GM13976 (cell line): ENCODE results near the gene LATS2.

Source experiments
- DNase-seq: peaks from one replicate; pipeline ENCODE4 v3.0.0; 2012; ENCODE audit warnings: low spot score
- in situ Hi-C: fragments of 300-500 bp; cut with MboI; formaldehyde crosslinking; loops from one replicate; pipeline ENCODE4 v1.12.0; 2022; ENCODE audit warnings: low sequenced_read_pairs, mixed read lengths, inconsistent platforms; ENCODE audit not compliant: unreplicated experiment
- TF ChIP-seq, protein P1 (sequence below): IDR thresholded peaks from 2 replicates; pipeline ENCODE4 v1.5.1; 2012; ENCODE audit warnings: borderline replicate concordance, mild to moderate bottlenecking; ENCODE audit not compliant: insufficient read depth; ENCODE audit errors: extremely low read depth, missing control alignments, control extremely low read depth

Gene LATS2

DNA sequence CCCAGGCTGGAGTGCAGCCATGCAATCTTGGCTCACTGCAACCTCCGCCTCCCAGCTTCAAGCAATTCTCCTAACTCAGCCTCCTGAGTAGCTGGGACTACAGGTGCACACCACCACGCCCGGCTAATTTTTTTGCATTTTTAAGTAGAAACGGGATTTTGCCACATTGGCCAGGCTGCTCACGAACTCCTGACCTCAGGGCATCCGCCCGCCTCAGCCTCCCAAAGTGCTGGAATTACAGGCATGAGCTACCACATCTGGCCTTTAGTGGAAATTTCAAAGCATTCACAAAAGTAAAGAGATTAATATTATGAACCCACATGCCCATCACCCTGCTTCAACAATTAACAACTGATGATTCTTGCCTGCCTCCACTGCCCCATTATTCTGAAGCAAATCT, 20.5 kb upstream of the LATS2 start:
- in situ Hi-C loops: no loop called here
- no peak for DNase-seq
- TF ChIP-seq, protein P1, sequence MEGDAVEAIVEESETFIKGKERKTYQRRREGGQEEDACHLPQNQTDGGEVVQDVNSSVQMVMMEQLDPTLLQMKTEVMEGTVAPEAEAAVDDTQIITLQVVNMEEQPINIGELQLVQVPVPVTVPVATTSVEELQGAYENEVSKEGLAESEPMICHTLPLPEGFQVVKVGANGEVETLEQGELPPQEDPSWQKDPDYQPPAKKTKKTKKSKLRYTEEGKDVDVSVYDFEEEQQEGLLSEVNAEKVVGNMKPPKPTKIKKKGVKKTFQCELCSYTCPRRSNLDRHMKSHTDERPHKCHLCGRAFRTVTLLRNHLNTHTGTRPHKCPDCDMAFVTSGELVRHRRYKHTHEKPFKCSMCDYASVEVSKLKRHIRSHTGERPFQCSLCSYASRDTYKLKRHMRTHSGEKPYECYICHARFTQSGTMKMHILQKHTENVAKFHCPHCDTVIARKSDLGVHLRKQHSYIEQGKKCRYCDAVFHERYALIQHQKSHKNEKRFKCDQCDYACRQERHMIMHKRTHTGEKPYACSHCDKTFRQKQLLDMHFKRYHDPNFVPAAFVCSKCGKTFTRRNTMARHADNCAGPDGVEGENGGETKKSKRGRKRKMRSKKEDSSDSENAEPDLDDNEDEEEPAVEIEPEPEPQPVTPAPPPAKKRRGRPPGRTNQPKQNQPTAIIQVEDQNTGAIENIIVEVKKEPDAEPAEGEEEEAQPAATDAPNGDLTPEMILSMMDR: no peak

DNA sequence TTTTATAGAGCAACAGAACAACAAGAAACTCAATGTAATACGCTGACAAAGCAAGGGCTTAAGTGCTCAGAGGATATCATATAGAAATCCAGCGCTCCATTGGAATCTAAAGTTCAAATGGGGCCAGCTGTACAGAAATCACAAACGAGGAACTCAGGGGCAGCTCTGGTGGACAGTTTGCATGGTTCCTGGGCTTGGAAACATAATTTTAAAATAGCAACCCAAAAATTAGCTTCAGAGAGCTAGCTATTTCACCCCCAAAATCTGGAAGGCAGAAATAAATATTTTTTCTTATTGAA, 19.2 kb upstream of the LATS2 start:
- TF ChIP-seq, protein P1: no peak
- no peak for DNase-seq
- in situ Hi-C loops: no loop called here

DNA sequence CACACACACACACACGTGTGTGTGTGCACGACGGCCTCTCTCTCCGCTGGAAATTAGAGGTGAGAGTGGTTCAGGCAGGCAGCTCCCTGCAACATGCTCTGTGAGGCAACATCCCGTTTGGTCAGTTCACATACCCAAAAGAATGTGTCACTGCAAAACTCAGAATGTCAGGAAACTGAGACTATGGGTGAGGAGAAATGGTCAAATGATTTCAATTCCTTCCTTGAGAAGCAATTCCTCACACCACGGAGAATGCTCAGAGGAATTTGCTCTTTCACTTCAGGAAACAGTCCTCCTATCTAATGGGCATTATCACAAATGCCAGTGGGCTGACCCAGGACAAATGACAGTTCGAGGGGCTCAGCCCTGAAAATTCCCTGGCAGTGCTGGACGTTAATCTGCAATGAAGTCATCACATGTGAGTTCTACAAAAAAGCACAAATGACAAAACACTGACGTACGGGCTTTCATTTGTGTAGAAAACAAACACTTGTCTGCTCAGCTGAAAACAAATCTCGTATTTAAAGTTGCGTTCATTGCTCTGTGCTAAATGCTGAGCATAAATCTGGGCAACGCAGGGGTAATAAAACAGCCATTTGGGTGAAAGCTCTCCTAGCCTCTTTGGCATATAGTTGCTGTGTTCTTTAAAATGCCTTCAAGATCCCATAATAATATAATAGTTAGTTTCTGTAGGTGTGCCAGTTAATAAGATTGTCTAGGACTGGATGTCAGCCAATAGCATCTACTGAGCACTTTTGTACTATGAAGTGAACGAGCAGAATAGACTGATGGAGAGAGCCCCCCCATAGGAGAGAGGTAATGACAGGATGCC, 18.6 kb upstream of the LATS2 start:
- no peak for DNase-seq
- in situ Hi-C loops: no loop called here
- TF ChIP-seq, protein P1: no peak

DNA sequence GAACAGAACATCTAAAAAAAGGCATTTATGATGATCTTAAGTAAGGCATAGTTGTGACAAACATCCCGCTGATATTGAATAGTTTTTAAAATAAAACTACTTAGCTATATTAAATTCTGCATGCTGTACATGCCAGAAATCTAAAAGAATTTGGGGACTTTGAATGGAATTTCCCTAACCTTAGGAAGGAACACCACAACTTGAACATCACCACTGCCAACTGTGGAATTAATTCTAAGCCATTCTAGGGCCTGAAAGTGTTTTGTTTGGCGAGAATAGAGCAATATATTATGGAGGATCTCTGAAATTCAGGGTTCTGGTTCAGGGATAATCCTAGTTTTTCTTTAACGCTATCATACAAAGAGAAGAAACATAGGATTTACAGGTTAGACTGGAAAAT, 17.8 kb upstream of the LATS2 start:
- TF ChIP-seq, protein P1: no peak
- in situ Hi-C loops: no loop called here
- DNase-seq: no peak

DNA sequence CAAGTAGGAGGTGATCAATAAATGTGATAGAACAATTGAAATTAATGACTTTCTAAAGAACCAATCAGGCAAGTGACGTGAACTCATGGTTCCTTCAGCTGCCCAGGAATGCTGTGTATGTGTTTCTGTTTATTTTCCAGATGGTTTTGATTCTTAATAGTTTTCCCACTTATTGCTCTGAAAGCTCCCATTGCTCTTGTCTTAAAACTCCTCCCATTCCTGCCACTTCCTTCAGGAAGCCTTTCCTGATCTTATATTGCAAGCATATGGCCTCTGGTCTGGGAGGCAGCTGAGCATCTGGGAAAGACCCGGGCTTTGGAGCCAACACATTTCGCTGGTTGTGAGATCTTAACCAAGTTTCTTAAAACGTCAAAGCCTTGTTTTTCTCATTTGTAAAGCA, 17.1 kb upstream of the LATS2 start:
- TF ChIP-seq, protein P1: no peak
- DNase-seq: no peak
- in situ Hi-C loops: no loop called here

DNA sequence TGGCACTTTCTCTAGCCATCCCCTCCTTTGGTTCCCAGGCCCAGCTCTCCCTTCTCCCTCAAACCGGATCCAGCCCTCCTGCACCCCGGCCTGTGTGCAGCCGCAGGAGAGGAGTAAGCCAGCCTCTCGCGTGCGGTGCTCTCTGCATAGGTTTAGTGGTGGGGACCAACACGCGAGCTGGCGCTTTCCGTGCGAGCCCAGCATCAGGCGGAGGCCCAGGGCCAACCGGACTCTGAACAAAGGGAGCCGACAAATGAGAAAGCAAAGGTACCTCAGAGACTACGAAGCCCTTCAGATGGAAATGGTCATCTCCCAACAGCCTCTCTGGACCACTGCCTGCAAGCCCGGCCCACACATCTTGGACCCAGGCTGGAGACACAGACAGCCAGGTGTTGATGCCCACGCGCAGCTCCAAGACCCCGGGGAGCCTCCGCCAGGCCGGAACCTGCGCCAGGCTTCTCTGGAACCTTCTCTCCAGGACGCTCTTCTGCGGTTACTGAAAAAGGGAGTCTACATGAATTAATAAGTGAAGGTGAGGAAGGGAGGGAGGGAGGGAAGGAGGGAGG, 16.5 kb upstream of the LATS2 start:
- in situ Hi-C loops: no loop called here
- DNase-seq: no peak
- TF ChIP-seq, protein P1: no peak
